Left renal pelvis (tissue), 4 donors: ENCODE measurements around the gene KDM2A. TPM values are rescaled to one million over a fixed set of nuclear protein-coding genes. Genes with fewer than 3 reads are reported as not detected.
A peak's percentile ranks its signal among the peaks of the same experiment; 100 is the strongest.
"Not testable (repeated sequence)": the region's sequence is repeated elsewhere in the genome, so short reads cannot be mapped to it uniquely, and the experiment has no call there.

Experiments
- DNase-seq, 4 donors: peaks; one replicate each; pipeline ENCODE4 v3.0.0-alpha.2; 2013; ENCODE audit warnings: low read depth in 4 of 4, low spot score in 3 of 4
- polyA plus RNA-seq, 4 donors: library from polyadenylated mRNA; unstranded; fragments of 120-200 nt; gene quantifications; one replicate each; pipeline ENCODE4 v1.2.1, GENCODE V29; 2013; ENCODE audit not compliant: insufficient read length in 4 of 4

Gene KDM2A
- polyA plus RNA-seq, 4 donors: 62.1 to 84.3 (median 74.2) TPM

DNA sequence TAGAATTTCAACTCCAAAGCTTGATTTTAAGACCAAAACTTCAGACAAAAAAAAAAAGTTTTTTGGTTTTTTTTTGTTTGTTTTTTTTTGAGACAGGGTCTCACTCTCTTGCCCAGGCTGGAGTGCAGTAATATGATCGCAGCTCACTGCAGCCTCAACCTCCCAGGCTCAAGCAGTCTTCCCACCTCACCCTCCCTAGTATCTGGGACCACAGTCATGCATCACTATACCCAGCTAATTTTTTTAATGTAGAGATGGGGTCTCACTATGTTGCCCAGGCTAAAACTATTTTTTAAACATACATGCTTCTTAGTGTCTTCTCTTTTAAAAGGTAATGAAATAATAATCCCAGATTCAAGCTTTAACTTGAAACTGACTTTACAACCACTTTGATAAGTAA, 111.8 kb downstream of the KDM2A start:
- DNase-seq: no peak

DNA sequence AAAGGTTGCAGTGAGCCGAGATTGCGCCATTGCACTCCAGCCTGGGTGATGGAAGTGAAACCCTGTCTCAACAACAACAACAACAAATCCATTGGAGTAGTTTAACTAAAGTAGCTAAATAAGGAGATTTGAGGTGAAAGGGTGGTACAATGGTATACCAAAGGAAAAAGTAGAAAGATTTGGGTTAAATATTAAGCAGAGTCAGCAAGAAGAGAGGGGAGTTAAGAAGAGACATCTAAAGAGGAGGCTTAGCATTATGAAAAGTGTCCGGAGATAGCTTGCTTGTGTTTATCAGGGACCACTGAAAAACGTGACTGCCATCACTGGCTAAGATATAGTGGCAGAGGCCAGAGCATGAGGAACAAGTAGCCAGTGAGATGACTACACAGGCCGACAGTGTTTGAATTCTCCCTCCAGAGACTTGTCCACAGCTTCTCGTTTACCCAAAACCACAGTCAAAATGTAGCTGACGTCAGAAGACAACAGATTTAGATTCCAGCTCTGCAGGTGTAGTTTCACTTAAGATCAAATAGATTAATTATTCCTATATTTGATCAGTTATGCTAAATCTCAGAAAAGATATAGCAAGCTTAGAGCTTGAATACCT, 114.6 kb downstream of the KDM2A start:
- no peak for DNase-seq

DNA sequence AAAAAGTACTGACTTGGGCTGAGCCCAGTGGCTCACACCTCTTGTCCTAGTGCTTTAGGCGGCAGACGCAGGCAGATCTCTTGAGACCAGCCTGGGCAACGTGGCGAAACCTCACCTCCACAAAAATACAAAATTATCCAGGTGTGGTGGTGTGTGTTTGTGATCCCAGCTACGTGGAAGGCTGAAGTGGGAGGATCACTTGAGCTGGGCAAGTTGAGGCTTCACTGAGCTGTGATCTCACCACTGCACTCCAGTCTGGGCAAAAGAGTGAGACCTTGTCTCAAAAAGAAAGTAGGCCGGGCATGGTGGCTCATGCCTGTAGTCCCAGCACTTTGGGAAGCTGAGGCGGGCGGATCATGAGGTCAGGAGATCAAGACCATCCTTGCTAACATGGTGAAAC, 115.5 kb downstream of the KDM2A start:
- not testable (repeated sequence) for DNase-seq

DNA sequence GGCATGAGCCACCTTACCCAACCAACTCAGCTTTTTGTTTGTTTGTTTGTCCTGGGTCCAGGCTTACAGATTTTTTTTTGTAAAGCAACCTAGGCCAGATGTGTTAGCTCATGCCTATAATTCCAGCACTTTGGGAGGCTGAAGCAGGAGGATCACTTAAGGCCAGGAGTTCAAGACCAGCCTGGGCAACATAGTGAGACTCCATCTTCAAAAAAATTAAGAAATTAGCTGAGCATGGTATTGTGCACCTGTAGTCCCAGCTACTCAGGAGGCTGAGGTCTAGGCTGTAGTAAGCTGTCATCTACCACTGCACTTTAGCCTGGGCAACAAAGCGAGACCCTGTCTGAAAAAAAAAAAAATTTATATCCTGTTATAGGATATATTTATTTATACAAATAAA, 118.5 kb downstream of the KDM2A start:
- DNase-seq: no peak

DNA sequence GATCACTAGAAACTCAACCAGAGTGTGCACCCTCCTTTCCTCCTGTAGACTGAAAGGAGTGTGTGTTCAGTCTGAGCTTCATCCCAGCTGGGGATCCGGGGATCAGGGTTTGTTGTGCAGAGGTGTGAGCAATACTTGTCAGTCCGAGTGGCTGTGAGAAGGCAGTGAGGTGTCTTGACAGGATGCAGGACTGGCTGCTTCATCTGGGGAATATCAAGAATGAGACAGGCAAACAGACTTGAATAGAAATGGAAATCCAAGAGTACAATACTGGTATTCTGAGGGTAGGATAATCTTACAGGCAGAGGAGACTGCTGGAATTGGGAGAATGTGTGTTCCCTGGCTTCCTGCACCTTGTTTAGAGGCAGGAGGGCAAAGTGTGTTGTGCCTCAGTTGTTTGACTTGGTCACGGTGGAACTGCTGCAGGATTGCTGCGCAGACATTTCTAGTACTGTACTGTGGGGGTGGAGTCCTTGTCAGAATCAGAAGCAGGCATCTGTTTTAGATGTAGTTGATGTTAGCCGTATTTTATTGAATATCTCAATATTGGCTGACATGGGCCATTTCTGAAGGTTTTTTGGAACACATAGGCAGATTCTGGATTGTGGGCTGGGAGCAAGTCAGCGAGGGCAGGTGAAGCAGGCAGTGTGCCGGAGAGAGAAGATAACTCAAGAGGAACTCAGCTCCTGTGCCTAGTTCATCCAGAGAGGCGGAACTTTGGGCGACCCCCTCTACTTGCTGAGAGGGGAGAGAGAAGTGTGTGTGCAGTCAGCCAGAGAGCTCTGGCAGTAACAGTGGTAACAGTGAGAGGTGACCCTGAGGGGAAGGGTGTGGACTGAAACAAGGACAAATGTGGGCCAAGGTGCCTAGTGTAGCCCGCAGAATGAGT, 120.1 kb downstream of the KDM2A start:
- no peak for DNase-seq

DNA sequence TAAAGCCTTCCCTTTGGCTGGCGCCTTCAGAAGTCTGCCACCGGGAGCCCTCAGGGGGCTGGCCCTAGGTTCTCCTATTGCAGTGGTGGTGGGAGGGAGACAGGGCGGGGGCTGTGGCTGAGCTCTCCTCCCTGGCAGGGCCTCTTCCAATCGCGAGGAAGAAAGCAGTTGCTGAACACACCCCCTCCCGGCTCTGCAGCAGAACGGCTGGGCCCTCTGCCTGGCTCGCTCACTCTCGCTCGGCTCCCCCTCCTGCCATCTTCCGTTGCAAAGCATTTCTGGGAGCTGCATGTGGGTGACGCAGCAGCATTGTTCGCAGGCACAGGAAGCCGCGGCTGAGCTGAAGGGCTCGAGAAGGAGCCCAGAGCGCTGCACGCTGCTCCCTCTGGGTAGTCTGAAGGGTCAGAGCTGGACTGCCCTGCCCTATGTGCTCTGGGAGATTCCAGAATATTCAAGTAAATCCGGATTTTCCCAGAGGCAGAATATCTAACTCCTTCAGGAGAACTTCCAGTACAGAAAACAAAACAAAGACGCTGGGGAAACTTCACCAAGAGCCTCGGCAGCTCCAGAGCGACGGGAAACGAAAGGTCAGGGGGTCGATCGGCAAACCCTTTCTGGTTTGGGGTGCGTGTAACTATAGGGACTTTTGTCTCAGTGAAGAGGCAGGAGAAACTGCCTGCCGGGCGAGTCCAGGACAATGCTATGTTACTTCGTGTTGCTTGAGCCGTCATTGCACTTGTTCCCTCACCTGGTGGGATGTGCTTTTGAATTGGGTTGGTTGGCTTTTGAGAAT, 120.9 kb downstream of the KDM2A start:
- peak; percentile 91 to 95 (median 94) for DNase-seq

DNA sequence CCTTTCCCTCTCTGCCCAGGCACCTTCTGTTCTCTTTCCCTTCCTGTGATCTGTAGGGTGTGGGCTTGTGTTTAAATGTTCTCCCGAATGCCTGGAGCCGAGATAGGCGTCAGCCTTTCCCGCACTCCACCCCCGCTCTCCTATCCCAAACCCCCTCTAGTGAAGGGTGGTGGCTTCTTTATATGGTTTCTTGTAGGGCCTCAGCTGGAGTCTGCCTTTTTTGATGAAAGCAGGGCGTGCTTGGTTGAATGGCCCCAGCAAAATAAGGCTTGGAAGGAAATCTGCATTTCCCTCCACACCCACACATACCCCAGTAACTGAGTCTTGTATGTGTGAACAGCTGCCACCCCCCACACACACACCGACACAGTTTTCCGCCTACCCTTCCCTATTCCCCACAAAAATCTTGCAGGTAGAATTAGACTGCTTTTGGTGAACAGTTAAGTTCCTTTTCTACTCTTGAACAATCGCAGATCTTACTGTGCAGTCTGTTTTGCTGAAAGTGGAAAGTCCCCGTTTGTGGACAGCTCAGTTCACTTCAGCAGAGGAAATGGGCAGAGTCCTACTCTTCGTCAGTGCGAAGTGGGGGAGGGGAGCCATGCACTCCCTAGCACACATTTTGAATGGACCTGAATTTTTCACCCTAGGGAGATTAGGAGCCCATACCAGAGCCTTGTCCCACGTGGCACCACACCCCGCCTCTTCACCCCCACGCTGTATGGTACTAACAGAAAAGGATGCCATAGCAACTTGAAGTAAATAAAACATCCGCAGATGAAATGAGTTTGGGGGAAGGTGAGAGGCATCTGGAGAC, 121.7 kb downstream of the KDM2A start:
- DNase-seq: peak in 2 of 4 donors; percentile 35 to 44

DNA sequence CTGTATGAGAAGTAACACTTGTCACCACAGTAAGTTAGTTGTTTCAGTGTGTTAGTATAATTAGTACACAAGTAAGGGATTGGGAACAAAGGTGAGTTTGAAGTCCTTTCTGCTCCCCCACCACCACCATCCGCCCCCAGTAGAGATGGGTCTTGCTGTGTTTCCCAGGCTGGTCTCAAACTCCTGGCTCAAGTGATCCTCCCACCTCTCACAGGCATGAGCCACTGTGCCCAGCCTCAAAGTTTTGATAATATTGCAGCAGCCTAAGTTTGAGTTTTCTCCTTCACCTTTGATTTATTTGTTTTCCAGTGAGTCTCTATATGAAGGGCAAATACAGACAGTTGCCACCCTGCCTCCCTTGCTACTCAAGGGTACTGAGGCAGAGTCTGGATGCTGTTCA, 123.5 kb downstream of the KDM2A start:
- no peak for DNase-seq

DNA sequence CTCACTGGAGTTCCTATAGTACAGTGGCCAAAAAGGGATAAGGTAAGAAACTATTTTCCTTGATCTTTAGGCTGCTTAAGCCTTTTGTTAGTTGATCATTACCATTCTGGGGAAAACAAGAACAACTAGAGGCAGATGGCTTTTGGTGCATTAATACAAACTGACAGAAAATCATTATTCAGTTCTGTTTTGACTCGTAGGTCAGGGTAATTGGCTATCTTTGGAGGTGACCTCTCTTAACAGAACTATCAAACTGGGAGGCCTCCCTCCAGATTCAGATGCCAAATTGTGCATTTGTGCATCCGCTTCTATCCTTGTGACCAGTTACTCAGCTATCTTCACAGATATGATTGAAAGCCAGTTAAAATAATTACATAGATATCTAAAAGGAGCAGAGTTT, 124.0 kb downstream of the KDM2A start:
- DNase-seq: no peak

DNA sequence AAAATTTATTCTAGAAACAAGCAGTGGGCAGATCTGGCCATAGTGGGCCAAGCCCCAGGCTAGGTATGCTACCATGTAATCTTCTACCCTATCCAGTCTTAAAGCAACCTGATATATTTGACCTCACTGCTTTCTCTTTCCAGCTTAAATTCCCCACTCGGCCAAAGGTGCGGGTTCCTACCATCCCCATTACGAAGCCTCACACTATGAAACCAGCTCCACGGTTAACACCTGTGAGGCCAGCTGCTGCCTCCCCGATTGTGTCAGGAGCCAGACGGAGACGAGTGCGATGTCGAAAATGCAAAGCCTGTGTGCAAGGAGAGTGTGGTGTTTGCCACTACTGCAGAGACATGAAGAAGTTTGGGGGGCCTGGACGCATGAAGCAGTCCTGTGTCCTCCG, 126.0 kb downstream of the KDM2A start:
- DNase-seq: no peak

DNA sequence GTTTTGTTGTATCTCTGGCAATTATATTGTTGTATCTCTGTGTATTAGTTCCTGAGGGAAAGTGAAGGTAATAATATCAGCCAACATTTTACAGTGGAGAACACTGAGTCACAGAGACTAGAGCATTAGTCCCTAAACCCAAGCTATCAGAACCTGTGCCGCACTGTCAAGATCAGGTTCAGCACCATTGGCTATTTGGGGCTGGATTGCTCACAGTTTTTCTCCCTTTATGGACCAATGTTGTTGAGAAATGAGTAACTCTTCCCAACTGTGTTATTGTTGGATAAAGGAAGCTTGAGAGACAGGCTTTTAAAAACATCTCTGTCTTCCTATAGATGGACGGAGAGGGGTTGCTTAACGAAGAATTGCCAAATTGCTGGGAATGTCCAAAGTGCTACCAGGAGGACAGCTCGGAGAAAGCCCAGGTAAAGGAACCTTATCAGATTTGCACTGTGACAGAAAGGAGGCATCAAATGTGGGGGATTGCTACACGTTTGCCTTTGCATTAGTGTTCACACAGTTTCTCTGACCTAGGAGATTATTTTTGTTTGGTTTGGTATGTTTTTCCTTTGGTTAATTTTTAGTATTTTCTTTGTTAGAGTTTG, 129.0 kb downstream of the KDM2A start:
- no peak for DNase-seq

DNA sequence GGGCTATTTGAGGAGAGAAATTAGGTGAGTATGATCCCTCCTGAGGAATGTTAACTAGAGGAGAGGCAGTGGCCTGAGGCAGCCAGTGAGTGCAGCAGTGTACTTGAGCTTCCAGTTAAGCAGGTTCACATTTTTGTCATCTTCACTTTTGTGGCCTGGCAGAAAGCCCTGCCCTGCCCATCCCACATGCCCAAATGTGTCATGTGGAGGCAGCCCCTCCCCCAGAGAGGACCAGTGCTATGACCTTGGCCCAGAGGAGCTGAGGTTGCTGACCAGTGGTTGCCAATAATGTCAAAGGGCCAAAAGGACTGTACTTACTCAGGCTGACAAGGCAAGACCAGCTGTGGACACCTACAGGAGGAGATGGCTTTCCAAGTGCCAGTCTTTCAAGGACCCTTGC, 129.6 kb downstream of the KDM2A start:
- DNase-seq: no peak

DNA sequence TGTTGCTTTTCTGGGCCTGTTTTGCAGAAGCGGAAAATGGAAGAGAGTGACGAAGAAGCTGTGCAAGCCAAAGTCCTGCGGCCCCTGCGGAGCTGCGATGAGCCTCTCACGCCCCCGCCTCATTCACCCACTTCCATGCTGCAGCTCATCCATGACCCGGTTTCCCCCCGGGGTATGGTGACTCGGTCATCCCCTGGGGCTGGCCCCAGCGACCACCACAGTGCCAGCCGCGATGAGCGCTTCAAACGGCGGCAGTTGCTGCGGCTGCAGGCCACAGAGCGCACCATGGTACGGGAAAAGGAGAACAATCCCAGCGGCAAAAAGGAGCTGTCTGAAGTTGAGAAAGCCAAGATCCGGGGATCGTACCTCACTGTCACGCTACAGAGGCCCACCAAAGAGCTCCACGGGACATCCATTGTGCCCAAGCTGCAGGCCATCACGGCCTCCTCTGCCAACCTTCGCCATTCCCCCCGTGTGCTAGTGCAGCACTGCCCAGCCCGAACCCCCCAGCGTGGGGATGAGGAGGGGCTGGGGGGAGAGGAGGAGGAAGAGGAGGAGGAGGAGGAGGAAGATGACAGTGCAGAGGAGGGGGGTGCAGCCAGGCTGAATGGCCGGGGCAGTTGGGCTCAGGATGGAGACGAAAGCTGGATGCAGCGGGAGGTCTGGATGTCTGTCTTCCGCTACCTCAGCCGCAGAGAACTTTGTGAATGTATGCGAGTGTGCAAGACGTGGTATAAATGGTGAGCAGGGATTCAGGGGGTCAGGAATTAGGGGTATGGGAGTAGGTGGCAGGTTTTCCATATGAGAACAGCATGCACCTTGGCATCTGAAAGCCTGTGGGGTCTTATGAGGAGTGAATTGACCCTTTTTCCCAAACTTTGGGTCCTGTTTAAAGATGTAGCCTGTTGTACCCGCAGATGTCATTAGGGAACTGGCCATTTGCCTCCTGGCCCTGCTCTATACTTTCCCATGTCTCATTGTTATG, 131.3 kb downstream of the KDM2A start:
- DNase-seq: no peak

DNA sequence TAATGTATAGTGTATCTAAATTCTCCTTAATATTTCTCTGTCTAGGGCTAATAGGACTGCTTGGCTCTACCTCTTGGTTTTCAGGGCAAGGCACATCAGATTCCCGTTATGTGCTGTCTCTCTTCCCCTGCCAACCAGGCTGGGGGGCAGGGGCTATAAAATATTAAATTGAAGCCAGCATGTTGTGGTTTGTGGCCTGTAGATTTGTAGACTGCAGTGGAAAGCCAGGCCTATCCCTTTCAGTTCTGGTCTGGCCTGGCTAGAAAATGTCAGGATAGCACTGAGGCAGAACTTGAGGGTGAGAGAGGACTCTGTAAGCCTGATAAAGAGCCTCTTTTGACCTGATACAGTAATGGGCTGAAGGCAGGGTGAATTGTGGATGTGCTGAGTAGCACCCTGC, 132.8 kb downstream of the KDM2A start:
- no peak for DNase-seq

DNA sequence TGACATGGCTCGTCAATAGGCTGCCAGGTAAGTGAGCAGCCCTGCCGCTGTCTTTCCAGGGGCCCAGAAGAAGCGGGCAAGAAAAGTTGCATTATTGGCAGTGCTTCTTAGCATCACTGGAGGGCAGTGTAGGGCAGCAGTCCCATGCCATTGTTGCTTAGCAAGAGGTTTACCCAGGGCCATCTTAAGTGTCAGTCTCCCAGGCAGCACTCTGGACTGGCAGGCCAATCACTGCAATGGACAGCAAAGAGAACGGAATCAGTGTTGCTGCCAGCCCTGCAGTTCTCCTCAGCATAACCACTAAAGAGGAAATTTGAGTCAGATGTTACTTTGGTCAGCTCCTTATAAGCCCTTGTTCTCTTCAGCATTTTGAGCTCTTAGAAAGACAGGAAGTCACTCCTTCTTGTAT, 133.8 kb downstream of the KDM2A start:
- DNase-seq: no peak

DNA sequence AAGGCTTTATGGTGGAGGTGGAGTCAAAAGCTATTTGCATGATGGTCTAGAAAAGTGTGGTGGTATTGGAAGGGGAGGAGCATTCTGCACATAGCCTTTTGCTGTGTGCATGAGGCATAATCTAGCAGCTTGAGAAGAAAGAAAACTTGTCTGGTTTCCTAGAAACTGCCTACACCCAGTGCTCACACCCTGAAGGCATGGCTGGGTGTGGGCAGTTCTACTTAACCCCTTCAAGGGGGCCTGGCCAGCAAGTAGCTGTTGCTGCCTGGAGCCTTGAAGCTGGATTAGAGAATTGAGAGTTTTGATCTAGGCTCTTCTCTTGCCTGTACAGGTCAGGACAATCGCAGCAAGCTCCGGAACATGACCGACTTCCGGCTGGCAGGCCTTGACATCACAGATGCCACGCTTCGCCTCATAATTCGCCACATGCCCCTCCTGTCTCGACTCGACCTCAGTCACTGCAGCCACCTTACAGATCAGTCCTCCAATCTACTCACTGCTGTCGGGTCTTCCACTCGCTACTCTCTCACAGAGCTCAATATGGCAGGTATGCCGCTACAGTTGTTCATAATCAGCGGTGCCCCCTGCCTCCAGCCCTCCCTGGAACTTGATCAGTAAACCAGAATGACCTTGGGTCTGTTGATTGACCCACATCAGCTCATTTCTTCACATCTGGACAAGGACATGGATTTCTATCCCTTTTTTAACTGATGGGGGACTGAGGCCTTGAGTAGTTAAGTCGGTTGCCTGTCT, 135.0 kb downstream of the KDM2A start:
- no peak for DNase-seq

DNA sequence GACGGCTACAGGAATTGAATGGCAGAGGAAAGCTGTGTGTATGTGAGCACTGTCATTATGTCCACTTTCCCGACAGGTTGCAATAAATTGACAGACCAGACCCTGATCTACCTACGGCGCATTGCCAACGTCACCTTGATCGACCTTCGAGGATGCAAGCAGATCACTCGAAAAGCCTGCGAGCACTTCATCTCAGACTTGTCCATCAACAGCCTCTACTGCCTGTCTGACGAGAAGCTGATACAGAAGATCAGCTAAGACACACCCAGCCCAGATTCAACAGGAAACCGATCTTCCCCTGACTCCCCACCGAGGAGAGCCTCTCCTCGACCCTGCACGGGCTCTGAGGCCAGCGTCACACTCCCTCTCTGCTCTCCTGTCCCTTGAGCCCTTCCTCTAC, 135.7 kb downstream of the KDM2A start:
- DNase-seq: no peak

DNA sequence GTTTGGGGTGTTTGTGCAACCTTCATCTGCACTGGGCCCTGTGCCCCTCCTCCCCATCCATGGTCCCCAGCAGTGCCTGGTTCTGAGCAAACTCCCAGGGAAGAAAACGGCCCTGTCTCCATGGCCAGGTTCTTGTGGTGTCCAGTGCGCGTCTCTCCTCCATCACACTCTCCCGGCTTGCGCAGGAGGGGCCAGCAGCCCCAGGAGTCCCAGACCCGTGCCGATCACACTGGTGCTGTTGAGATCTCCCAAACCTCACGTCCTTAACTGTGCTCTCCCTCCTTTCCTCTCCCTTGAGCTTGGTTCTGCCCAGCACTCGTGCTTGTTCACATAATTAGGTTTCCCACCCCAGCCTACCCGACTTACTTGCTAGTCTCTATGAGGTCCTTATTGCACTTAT, 136.3 kb downstream of the KDM2A start:
- DNase-seq: no peak
